ENCODE results near the gene RBMS1. TPM values are rescaled to one million over a fixed set of nuclear protein-coding genes. Genes with fewer than 3 reads are reported as not detected.

The RBMS1 gene
- total and polyA plus RNA-seq, 7 donors, result 4.4 to 91.8 (median 69.2) TPM

- TF ChIP-seq POLR2AphosphoS5 (IDR thresholded peaks at IDR 0.05) (no peak), CTCF (IDR thresholded peaks at IDR 0.05) (no peak), EP300 (IDR thresholded peaks at IDR 0.05) (no peak), POLR2A (IDR thresholded peaks at IDR 0.05) (no peak)
- no peaks in the 10 kb centered on the region for H3K27me3 ChIP-seq
- 79 to 80% methylated on average over 5 of the region's 5 CpGs for WGBS, 2 donors
- H3K9me3 ChIP-seq, result no peaks in the 10 kb centered on the region
- peak overlapping the region; percentile 59 to 80 (median 74) for H3K27ac ChIP-seq
- peaks cover 0 to 98% (median 71%) of the 10 kb centered on the region in 4 donors for H3K4me1 ChIP-seq
- no peak for DNase-seq
- H3K36me3 ChIP-seq, result no peaks in the 10 kb centered on the region
- no peak overlapping the region for H3K4me3 ChIP-seq
- intact Hi-C loops (cut with DNase I), result no loop called here
Observed at GRCh38 chr2:160469621-160470204, 23.9 kb downstream of the RBMS1 start.

GRCh38 chr2:160469164-160469563 is 24.4 kb downstream of the RBMS1 start:
- DNase-seq, result no peak
- Histone ChIP-seq H3K4me3 (no peak overlapping the region), H3K36me3 (no peaks in the 10 kb centered on the region), H3K27me3 (no peaks in the 10 kb centered on the region), H3K9me3 (no peaks in the 10 kb centered on the region), H3K4me1 (peaks cover 0 to 95% (median 66%) of the 10 kb centered on the region in 4 donors), H3K27ac (peak overlapping the region; percentile 59 to 80 (median 74))
- TF ChIP-seq CTCF (IDR thresholded peaks at IDR 0.05) (no peak), POLR2AphosphoS5 (IDR thresholded peaks at IDR 0.05) (peak in 2 of 4 donors; percentile 5 to 55)
- WGBS, 2 donors, result 82 to 84% methylated on average over 6 of the region's 6 CpGs
- intact Hi-C loops (cut with DNase I), result no loop called here

- Histone ChIP-seq H3K4me3 (no peak overlapping the region), H3K36me3 (no peaks in the 10 kb centered on the region), H3K27me3 (no peaks in the 10 kb centered on the region), H3K27ac (peak overlapping the region in 1 of 4 donors; percentile 80), H3K9me3 (no peaks in the 10 kb centered on the region), H3K4me1 (peaks cover 0 to 92% (median 61%) of the 10 kb centered on the region in 4 donors)
- intact Hi-C loops (cut with DNase I), result no loop called here
- 88 to 92% methylated on average over 6 of the region's 6 CpGs for WGBS, 2 donors
- TF ChIP-seq POLR2A (IDR thresholded peaks at IDR 0.05), result no peak
- TF ChIP-seq CTCF (IDR thresholded peaks at IDR 0.05), result no peak
- TF ChIP-seq EP300 (IDR thresholded peaks at IDR 0.05), result no peak
- no peak for TF ChIP-seq POLR2AphosphoS5 (IDR thresholded peaks at IDR 0.05)
- DNase-seq, result no peak
Observed at GRCh38 chr2:160467086-160467485, 26.5 kb downstream of the RBMS1 start.

- H3K4me3 ChIP-seq, result no peak overlapping the region
- TF ChIP-seq POLR2A (IDR thresholded peaks at IDR 0.05), result no peak
- TF ChIP-seq CTCF (IDR thresholded peaks at IDR 0.05), result no peak
- no peak for TF ChIP-seq EP300 (IDR thresholded peaks at IDR 0.05)
- TF ChIP-seq POLR2AphosphoS5 (IDR thresholded peaks at IDR 0.05), result no peak
- H3K4me1 ChIP-seq, result peaks cover 0 to 83% (median 48%) of the 10 kb centered on the region in 4 donors
- no peaks in the 10 kb centered on the region for H3K27me3 ChIP-seq
- 71 to 90% methylated on average over 3 of the region's 3 CpGs for WGBS, 2 donors
- no peaks in the 10 kb centered on the region for H3K9me3 ChIP-seq
- H3K27ac ChIP-seq, result peak overlapping the region in 3 of 4 donors; percentile 15 to 41 (median 37)
- H3K36me3 ChIP-seq, result no peaks in the 10 kb centered on the region
- intact Hi-C loops (cut with DNase I), result no loop called here
- DNase-seq, result no peak
Observed at GRCh38 chr2:160465406-160465805, 28.2 kb downstream of the RBMS1 start.

- H3K27ac ChIP-seq, result peak overlapping the region in 3 of 4 donors; percentile 15 to 41 (median 37)
- no peaks in the 10 kb centered on the region for H3K36me3 ChIP-seq
- H3K4me3 ChIP-seq, result no peak overlapping the region
- TF ChIP-seq EP300 (IDR thresholded peaks at IDR 0.05) (no peak), POLR2AphosphoS5 (IDR thresholded peaks at IDR 0.05) (no peak), CTCF (IDR thresholded peaks at IDR 0.05) (no peak), POLR2A (IDR thresholded peaks at IDR 0.05) (no peak)
- DNase-seq, result no peak
- no peaks in the 10 kb centered on the region for H3K27me3 ChIP-seq
- 88% methylated on average over 2 of the region's 2 CpGs for WGBS, 2 donors
- intact Hi-C loops (cut with DNase I), result no loop called here
- peaks cover 0 to 83% (median 45%) of the 10 kb centered on the region in 4 donors for H3K4me1 ChIP-seq
- H3K9me3 ChIP-seq, result no peaks in the 10 kb centered on the region
Observed at GRCh38 chr2:160465002-160465401, 28.6 kb downstream of the RBMS1 start.

Data from sigmoid colon (tissue), 7 donors.